GM19351 (cell line): ENCODE measurements around the gene BST2.

ENCODE experiments used
- ATAC-seq: cut with Tn5 transposase; IDR thresholded peaks from one replicate; pipeline ENCODE4 v1.9.1; 2021; ENCODE audit warnings: mild to moderate bottlenecking, moderate library complexity; ENCODE audit not compliant: unreplicated experiment

Gene BST2, protein sequence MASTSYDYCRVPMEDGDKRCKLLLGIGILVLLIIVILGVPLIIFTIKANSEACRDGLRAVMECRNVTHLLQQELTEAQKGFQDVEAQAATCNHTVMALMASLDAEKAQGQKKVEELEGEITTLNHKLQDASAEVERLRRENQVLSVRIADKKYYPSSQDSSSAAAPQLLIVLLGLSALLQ

DNA sequence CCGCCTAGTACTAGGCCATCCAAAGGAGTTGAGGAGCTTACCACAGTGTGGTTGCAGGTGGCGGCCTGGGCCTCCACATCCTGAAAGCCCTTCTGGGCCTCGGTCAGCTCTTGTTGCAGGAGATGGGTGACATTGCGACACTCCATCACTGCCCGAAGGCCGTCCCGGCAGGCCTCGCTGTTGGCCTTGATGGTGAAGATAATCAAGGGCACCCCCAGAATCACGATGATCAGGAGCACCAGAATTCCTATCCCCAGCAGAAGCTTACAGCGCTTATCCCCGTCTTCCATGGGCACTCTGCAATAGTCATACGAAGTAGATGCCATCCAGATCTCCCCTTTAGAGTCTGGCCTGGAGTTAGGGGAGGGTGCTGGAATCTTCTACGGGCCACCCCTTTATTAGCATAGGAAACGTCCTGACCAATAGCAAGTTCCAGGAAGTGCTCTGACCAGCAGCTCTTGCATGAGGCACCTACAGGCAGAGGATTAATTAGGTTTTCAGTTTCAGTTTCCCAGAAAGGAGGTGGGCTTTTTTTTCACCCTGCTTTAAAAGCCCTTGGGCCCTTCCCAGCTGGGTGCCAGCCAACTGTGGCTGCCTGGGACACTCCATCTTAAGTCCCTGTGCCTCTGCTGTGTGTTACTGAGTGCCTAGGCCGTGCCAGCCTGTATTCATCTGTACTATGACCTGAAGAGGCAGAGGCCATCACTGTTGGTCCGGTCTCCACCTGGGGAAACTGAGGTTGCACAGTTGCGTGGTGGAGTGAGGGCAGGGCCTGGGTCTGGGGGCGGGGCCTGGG lies at the start of gene BST2:
BST2 (minus strand) TSS at position 381 of the 796 bp plus-strand sequence; CDS start at position 326, 55 bp downstream.
- ATAC-seq, result no peak

DNA sequence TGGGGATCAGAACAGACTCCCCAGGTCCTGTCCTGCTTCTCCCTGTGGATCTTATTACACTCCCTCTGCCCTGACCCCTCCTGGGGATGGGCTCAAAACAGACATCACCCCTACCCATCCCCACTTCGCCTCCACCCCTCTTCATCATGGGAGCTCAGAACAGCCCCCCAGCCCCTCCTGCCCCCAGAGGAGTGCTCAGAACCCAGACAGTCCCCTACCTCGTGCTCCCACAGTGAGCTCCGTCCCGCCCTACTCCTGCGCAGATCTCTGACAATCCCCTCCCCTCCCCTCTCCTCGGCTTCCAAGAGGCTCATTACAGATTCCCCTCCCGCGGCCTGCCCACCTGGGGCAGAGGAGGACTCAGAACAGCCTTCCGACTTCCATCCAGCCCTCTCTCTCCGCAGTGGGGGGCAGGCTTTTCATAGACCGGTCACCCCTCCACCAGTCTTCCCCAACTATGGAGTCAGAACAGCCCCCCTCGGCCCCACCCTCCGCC lies 49.2 kb upstream of the BST2 start:
- no peak for ATAC-seq

- ATAC-seq, result no peak
Observed at GRCh38 chr19:17451820-17452219, 46.4 kb upstream of the BST2 start.

GRCh38 chr19:17450264-17451075 lies 45.0 kb upstream of the BST2 start:
- no peak for ATAC-seq

GRCh38 chr19:17448131-17448967 lies 42.9 kb upstream of the BST2 start, which contains the start of gene TMEM221:
Gene TMEM221, minus strand, starts transcription at chr19:17448668. Its CDS starts 206 bp downstream, at chr19:17448462.
- no peak for ATAC-seq

DNA sequence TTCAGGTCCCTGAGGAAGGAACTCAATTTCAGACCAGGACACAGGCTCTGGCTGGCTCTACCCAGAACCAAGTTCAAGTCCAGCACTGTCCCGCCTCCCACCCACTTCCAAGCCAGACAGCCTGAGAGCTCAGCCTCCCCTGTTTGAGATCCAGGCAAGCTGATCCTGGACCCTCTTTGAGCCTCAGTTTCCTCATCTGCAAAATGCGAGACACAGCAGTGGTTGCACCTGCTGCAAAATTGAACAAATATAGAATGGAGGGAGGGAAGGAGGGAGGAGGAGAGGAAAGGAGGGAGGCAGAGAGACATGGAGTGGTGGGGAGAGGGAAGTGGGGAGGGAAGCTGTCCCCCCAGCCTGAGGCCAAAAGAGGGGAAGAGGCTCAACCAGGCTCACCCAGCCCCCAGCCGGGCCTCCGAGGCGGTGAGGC lies 42.3 kb upstream of the BST2 start:
- no peak for ATAC-seq

GRCh38 chr19:17445526-17446165 lies 40.2 kb upstream of the BST2 start:
- ATAC-seq, result no peak

DNA sequence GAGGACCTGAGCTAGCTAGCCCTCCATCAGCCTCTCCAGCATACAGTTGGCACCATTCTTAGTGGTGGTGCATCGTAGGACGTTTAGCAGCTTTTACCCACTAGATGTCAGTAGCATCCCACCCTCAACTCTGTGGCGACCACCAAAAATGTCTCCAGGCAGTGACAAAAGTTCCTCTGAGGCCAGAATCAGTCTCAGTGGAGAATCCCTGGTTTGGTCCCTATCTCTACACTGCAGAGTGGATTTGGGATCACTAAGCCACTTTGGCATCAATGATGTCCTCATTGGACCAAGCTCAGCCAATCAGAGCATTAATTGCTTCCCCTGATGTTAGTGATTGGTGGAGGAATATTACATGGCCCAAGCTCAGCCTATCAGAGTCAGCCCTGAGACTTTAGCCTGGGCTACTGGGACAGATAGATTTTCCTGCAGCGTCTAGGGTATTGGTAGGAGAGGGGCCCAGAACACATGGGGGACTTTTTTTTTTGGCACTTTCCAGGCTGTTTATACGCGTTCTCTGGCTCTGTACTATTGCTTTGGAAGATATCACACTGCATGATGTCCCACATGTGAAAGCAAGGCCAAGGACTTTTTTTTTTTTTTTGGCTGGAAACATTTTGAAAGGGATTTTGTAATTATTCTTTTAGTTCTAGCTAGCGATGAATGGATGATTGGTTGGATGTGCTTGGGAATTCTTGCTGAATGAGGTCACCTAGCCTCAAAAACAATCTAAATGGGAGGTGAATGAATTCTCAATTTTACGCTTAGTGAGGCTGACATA lies 36.0 kb upstream of the BST2 start:
- ATAC-seq, result no peak

- ATAC-seq, result no peak
Observed at GRCh38 chr19:17436874-17437267, 31.4 kb upstream of the BST2 start.

DNA sequence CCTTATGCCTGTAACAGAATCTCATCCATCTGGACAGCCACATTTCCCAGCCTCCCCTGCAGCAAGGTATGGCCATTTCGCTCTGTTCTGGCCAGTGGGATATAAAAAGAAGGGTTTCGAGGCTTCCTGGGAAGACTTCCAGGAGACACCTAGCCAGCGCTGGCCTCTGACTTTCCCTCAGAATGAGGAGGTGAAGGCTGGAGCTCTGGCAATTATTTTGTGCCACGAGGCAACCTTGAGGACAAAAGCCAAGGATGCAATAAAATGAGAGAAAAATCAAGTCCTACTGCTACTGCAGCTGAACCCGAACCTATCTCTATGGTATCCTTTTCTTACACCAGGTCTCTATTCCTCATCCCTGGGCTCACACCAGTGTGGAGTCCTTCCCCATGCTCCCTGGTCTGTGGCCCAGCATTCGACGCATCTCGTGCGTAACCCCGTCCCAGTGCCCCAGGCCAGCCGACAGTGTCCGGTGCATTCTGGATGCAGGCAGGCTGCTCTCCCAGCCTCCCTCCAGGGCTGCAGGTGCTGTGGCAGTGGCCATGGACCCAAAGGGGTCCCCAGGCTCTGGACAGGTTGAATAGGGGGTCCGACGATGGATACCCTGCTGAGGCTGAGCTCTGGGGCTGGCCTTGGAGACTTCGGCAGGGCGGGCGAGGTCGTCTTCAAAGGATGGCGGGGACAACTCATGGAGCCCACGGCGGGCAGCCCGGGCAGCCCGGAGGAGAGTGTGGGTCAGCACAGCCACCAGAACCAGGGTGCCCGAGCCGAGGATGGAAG lies 30.9 kb upstream of the BST2 start:
- no peak for ATAC-seq

DNA sequence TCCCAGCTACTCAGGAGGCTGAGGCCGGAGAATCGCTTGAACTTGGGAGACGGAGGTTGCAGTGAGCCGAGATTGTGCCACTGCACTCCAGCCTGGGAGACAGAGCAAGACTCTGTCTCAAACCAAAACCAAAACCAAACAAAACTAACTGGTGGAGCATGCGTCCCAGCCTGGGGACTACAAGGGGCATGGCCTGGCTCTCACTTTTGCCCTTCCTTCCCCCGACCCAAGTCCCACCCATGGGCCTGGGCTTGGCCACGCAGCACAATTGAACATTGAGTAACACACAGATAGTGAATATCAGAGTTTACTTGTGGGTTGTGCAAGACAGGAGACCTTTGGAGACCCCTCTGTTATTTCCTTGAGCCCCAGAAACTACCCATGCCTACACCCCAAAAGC lies 29.8 kb upstream of the BST2 start:
- ATAC-seq, result no peak

GRCh38 chr19:17431417-17431816 lies 26.0 kb upstream of the BST2 start:
- ATAC-seq, result no peak

- no peak for ATAC-seq
Observed at GRCh38 chr19:17429641-17430113, 24.2 kb upstream of the BST2 start.

DNA sequence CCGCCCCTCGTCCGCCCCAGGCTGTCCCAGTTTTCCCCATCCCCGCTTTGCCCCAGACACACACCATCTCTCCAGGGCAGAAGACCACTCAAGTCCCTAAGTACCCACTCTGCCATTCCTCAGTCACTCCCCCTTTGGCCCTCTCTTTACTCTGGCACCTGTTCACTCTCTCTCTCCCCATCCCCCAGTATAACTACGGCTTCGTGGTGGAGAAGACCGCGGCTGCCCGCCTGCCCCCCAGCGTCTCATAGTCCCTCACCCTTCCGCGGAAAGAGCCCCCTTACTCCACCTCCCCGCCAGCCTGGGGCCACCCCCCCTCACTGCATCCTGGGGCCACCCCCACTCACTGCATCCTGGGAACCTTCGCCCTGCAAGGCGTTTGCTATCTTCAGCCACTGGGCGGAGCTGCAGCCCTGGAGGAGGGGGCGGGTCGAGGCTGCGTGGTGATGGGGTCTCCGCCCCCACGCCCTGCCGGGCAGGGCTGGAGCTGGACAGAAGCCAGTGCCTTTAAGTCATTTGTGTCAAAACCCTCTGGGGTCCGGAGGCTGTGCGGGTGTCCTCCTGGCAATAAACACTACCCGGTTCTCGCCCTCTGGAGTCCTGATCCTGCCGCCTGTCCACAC lies 19.4 kb upstream of the BST2 start:
- ATAC-seq, result no peak

DNA sequence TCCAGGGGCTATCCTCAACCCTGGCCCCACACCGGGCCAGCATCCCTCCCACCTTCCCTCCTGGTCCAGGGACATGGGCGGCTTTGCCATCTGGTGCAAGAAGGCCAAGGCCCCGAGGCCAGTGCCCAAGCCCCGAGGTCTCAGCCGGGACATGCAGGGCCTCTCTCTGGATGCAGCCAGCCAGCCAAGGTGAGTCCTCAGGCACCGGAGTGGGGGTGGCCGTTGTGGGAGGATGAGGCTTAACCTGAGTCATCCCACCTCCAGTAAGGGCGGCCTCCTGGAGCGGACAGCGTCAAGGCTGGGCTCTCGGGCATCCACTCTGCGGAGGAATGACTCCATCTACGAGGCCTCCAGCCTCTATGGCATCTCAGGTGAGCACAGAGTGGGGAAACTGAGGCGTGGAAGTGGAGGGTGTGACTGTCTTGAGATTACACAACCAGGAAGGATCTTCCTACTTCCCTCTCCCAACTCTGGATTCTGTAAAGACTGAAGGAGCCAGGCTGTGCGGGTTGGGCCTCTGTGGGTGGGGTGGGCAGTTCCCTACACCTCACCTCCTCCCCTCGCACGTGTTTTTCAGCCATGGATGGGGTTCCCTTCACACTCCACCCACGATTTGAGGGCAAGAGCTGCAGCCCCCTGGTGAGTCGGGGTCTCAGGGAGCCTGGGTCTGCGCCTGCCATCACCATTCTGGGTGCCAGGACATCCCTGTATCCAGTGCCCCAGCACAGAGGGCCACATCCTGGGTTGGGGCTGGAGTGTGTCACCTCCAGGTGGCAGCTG lies 18.2 kb upstream of the BST2 start:
- ATAC-seq, result no peak

- no peak for ATAC-seq
Observed at GRCh38 chr19:17421942-17422341, 16.5 kb upstream of the BST2 start.

DNA sequence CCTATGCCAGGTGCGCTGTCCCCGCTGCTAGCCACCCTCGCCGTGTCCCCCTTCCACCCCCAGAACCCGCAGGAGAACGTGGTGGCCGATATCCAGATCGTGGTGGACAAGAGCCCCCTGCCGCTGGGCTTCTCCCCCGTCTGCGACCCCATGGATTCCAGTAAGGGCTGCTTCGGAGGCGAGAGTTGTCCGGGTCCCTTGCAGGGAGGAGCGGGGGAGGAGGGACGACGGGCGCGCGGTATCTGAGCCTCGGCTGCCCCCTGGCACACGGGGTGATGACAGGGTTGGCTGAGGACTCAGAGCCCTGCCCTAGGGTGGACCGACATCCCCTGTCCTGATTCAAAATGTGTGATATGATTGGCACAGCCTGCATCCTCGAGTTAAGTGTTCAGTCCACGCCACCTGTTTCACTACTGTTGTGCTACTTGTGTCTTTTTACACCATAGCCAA lies 15.1 kb upstream of the BST2 start:
- ATAC-seq, result no peak
